HG03378 (cell line): Measurements from ENCODE around the gene COX7B2.

ENCODE experiments used
- ATAC-seq: cut with Tn5 transposase; IDR thresholded peaks from one replicate; pipeline ENCODE4 v1.9.1; 2021; ENCODE audit warnings: mild to moderate bottlenecking, moderate library complexity; ENCODE audit not compliant: unreplicated experiment

The COX7B2 gene

DNA sequence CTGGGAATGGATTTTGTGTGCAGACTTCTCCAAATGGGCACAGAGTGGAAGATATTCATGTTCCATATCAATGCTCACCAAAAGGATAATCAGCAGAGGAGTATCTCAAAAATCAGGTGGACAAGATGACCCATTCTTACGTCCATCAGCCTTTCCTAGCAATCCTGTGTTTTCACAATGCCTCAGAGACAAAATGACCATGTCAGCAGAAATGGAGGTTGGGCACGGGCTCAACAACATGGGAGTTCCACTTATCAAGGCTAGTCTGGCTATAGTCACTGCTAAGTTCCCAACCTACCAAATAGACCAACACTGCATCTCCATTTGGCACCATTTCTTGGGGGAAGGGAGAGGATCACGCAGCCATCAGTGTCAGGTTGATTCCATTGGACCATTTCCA, 179.0 kb downstream of the COX7B2 start:
- ATAC-seq: no peak

DNA sequence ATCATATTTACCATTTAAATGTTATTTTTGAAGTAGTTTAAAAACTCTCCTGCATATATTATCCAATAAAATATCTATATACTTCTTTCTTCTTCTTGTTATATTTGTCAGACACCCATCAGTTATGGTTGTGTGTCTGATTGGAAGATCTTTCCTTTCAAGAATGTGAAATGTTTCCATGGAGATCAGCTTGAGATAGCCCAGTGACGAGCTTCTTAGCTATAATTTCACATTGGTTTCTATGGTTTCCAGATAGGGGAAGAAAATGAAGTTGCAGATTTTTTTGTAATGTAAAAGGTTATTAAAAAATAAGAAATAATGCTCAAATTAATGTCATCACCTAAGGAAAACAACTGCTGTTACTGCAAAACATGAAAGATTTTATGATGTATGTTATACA, 189.0 kb downstream of the COX7B2 start:
- ATAC-seq: no peak

DNA sequence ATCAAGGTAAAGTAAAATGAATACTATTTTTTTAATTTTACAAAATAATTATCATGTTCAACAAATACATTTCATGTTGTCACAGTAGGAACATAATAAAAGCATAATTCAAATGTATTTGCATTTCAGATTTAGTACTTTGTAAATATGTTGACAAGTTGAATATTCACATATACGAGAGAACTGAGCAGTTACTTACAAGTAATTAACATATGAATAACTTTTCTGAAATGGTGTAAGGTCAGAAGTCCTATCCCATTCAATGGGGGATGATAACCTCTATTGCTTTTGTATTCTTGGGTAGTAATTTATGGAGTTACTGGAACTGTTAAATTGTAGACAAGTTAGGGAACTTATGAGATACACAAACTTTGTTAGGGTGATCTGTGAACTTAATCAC, 191.1 kb downstream of the COX7B2 start:
- ATAC-seq: no peak

DNA sequence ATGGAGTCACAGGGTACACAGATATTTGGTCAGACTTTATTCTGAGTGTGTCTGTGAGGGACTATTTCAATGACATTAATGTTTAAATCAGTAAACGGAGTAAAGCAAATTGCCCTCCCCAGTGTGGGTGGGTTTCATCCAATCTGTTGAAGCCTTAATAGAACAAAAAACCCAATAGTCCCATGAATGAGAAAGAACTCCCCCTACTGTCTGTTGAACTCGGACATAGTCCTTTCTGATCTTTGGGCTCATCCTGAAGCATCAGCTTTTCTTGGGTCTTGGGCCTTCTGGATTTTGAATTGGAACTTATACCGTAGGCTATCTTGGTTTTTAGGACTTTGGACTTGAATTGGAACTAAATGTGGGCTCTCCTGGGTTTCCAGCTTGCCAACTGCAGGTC, 193.6 kb downstream of the COX7B2 start:
- ATAC-seq: no peak

DNA sequence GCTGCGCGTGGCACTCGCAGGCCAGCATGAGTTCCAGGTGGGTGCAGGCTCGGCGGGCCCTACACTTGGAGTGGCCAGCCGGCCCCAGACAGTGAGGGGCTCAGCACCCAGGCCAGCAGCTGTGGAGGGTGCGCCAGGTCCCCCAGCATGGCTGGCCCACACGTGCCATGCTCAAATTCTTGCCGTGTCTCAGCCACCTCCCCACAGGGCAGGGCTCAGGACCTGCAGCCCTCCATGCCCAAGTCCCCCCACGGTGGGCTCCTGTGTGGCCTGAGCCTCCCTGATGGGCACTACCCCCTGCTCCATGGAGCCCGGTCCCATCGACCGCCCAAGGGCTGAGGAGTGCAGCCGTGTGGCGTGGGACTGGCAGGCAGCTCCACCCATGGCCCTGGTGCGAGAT, 210.2 kb downstream of the COX7B2 start:
- ATAC-seq: no peak
